Vagina (tissue), 2 donors: Measurements from ENCODE around the gene REN.

Source experiments
- CTCF ChIP-seq, 3 experiments: fragments of 450-650 bp in 2 of 3; fragments of 200-600 bp in 1 of 3; sonication (generic) in 1 of 3; IDR thresholded peaks; one replicate each; pipeline ENCODE4 v1.5.1; 2017 to 2019; ENCODE audit warnings: antibody characterized with exemption in 3 of 3, mild to moderate bottlenecking in 2 of 3, moderate library complexity in 2 of 3
- POLR2A ChIP-seq, 2 donors: fragments of 450-650 bp; IDR thresholded peaks; one replicate each; pipeline ENCODE4 v1.6.1; 2017; ENCODE audit warnings: antibody characterized with exemption in 2 of 2, mild to moderate bottlenecking in 2 of 2, moderate library complexity in 2 of 2

GRCh38 chr1:204190212-204191211, 24.4 kb upstream of the REN start:
- TF ChIP-seq CTCF (IDR thresholded peaks at IDR 0.05) (no peak), POLR2A (IDR thresholded peaks at IDR 0.05) (no peak)
